OCI-LY1 (cell line): ENCODE data around the gene MROH2B.

ENCODE experiments used
- H2AFZ ChIP-seq: fragments of 200-600 bp; sonication (generic), shearing (Covaris generic); 2 replicates; pipeline ENCODE4 v1.6.0; 2014; ENCODE audit warnings: antibody characterized with exemption, mild to moderate bottlenecking, low read length
- H3F3A ChIP-seq: fragments of 200-600 bp; sonication (generic), shearing (Covaris generic); 2 replicates; pipeline ENCODE4 v1.6.0; 2014; ENCODE audit warnings: mild to moderate bottlenecking, antibody characterized with exemption, low read length, moderate library complexity; ENCODE audit not compliant: insufficient read depth
- H3K27ac ChIP-seq: fragments of 200-600 bp; sonication (generic); 2 replicates; pipeline ENCODE4 v1.5.1; 2014; ENCODE audit warnings: low read length, mixed run types, mild to moderate bottlenecking, low read depth; ENCODE audit not compliant: poor library complexity, severe bottlenecking
- H3K27me3 ChIP-seq: fragments of 200-600 bp; sonication (generic); 2 replicates; pipeline ENCODE4 v1.6.0; 2014; ENCODE audit warnings: antibody characterized with exemption, mild to moderate bottlenecking, low read length, moderate library complexity; ENCODE audit not compliant: insufficient read depth
- H3K36me3 ChIP-seq: fragments of 200-600 bp; sonication (generic); 2 replicates; pipeline ENCODE4 v1.6.1; 2014; ENCODE audit warnings: mild to moderate bottlenecking, antibody characterized with exemption, low read length, moderate library complexity, mixed read lengths; ENCODE audit not compliant: insufficient read depth
- H3K4me1 ChIP-seq: fragments of 200-600 bp; sonication (generic); 2 replicates; pipeline ENCODE4 v1.5.1; 2014; ENCODE audit warnings: mild to moderate bottlenecking, low read length, moderate library complexity; ENCODE audit not compliant: insufficient read depth, severe bottlenecking
- H3K4me2 ChIP-seq: fragments of 200-600 bp; sonication (generic), shearing (Covaris generic); 2 replicates; pipeline ENCODE4 v1.6.1; 2014; ENCODE audit warnings: low read length
- H3K4me3 ChIP-seq: fragments of 200-600 bp; sonication (generic); 2 replicates; pipeline ENCODE4 v1.5.1; 2014; ENCODE audit warnings: low read length, low read depth, mild to moderate bottlenecking, mixed read lengths; ENCODE audit not compliant: poor library complexity, severe bottlenecking
- H3K79me2 ChIP-seq: fragments of 200-600 bp; shearing (Covaris generic); 2 replicates; pipeline ENCODE4 v1.6.1; 2016; ENCODE audit warnings: mixed run types, low read length, mixed read lengths; ENCODE audit not compliant: insufficient read depth
- H3K9ac ChIP-seq: fragments of 200-600 bp; sonication (generic), shearing (Covaris generic); 2 replicates; pipeline ENCODE4 v1.6.1; 2014; ENCODE audit warnings: mild to moderate bottlenecking, low read length, mixed read lengths
- H3K9me2 ChIP-seq: fragments of 200-600 bp; sonication (generic), shearing (Covaris generic); 2 replicates; pipeline ENCODE4 v1.6.1; 2014; ENCODE audit warnings: low read depth, mild to moderate bottlenecking, low read length, mixed read lengths
- H3K9me3 ChIP-seq: fragments of 200-600 bp; shearing (Covaris generic); 2 replicates; pipeline ENCODE4 v1.6.1; 2014; ENCODE audit warnings: low read length, mixed read lengths
- H4K20me1 ChIP-seq: fragments of 200-600 bp; sonication (generic), shearing (Covaris generic); 2 replicates; pipeline ENCODE4 v1.6.0; 2016; ENCODE audit warnings: mild to moderate bottlenecking, low read length; ENCODE audit not compliant: insufficient read depth
- EZH2 ChIP-seq: fragments of 200-600 bp; sonication (generic), shearing (Covaris generic); IDR thresholded peaks from 2 replicates; pipeline ENCODE4 v1.8.0; 2017; ENCODE audit warnings: borderline replicate concordance, mixed run types, mild to moderate bottlenecking, antibody characterized with exemption, low read length, moderate library complexity, mixed read lengths
- TF ChIP-seq, protein P1 (sequence below): fragments of 200-600 bp; sonication (generic), shearing (Covaris generic); IDR thresholded peaks from 2 replicates; pipeline ENCODE4 v1.5.1; 2017; ENCODE audit warnings: mild to moderate bottlenecking, antibody characterized with exemption, low read length, moderate library complexity, mixed read lengths

MROH2B gene

DNA sequence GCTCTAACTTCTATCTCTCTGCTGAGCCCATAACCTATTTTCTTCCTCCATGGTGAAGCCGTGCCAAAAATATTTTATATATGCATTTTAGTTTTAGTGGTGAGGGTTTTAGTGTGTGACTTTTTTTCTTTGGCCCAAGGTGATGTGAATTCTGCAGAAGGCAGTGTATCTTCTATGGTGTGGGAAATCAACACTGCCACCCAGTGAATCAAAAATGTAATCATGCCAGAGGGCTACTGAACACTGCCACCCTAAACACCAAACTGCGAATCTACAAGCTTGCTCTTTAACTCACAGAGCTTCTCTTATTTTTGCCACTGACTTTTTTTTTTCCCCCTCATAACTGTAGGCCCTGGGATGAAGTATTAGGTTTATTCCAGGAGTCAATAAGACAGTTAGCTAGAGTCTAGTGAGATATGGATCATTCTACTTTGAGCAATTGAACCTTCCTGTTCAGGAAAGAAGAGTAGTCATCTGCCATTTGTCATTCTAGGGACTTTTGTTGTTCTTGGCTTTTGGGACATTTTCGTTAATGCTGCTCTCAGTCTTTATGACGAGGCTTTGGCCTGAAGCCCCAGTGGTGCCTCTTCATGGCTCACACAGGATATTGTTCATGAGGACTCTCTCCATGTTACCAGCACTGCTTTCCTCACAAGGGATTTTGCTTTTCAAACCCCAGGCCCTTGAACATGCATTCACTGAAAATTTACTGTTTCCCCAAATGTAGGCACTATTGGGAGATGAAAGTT, 108.8 kb downstream of the MROH2B start:
- H3K4me2 ChIP-seq = no peak overlapping the region
- H3K9me3 ChIP-seq = no peaks in the 10 kb centered on the region; the same call in 1 of the 2 replicates
- no peak overlapping the region for H2AFZ ChIP-seq
- no peak overlapping the region for H3K27ac ChIP-seq
- TF ChIP-seq, protein P1, sequence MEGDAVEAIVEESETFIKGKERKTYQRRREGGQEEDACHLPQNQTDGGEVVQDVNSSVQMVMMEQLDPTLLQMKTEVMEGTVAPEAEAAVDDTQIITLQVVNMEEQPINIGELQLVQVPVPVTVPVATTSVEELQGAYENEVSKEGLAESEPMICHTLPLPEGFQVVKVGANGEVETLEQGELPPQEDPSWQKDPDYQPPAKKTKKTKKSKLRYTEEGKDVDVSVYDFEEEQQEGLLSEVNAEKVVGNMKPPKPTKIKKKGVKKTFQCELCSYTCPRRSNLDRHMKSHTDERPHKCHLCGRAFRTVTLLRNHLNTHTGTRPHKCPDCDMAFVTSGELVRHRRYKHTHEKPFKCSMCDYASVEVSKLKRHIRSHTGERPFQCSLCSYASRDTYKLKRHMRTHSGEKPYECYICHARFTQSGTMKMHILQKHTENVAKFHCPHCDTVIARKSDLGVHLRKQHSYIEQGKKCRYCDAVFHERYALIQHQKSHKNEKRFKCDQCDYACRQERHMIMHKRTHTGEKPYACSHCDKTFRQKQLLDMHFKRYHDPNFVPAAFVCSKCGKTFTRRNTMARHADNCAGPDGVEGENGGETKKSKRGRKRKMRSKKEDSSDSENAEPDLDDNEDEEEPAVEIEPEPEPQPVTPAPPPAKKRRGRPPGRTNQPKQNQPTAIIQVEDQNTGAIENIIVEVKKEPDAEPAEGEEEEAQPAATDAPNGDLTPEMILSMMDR = no peak
- no peak for TF ChIP-seq EZH2
- H3K79me2 ChIP-seq = no peaks in the 10 kb centered on the region
- H3K9ac ChIP-seq = no peak overlapping the region
- H3F3A ChIP-seq = no peaks in the 10 kb centered on the region
- H3K9me2 ChIP-seq = no peaks in the 10 kb centered on the region
- no peaks in the 10 kb centered on the region for H3K4me1 ChIP-seq
- no peaks in the 10 kb centered on the region; the same call in 1 of the 2 replicates for H3K27me3 ChIP-seq
- no peaks in the 10 kb centered on the region for H4K20me1 ChIP-seq
- H3K4me3 ChIP-seq = no peak overlapping the region
- no peaks in the 10 kb centered on the region for H3K36me3 ChIP-seq

DNA sequence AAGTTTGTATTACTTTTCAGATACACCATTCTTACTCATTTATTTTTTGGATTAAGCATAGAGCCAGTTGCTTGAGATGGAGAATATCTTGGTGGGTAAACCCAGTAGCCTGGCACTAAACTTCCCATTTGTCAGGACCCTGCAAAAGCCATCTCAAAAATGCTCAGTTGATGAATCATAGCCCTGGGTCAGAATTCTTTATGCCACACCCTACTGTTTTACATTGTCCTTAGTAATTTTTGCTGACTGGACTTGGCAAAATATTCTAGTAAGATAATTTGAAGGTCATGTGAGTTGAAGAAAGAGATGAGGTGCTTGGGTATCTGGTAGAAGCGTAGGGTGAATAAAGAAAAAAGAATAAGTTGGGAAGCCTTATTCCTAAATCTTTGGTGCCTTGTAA, 111.1 kb downstream of the MROH2B start:
- Histone ChIP-seq H3K27ac (no peak overlapping the region), H3K27me3 (no peaks in the 10 kb centered on the region; the same call in 1 of the 2 replicates), H4K20me1 (no peaks in the 10 kb centered on the region), H3K79me2 (no peaks in the 10 kb centered on the region), H3K4me2 (no peak overlapping the region), H3K36me3 (no peaks in the 10 kb centered on the region), H2AFZ (no peak overlapping the region), H3K9me2 (no peaks in the 10 kb centered on the region), H3K4me1 (no peaks in the 10 kb centered on the region), H3F3A (no peaks in the 10 kb centered on the region), H3K9me3 (no peaks in the 10 kb centered on the region; the same call in 1 of the 2 replicates), H3K9ac (no peak overlapping the region), H3K4me3 (no peak overlapping the region)
- TF ChIP-seq, protein P1 = no peak
- TF ChIP-seq EZH2 = no peak

DNA sequence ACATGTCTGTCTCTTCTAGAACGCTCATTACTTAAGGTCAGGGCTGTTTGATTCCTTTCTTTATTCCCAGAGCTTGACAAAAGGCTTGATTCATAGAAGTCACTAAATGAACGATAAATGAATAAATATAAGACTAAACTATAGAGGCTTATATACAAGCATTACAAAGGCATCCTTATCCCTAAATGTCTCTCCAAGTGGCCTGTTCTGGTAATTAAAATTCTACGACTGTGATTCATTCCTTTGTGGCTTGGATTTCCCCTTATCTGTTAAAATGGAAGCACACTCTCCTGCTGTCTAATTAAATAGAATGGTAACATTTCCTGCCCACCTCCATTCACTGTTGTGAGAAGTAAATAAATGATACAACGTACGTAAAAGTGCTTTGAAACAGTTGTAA, 112.3 kb downstream of the MROH2B start:
- no peaks in the 10 kb centered on the region for H3K36me3 ChIP-seq
- H3K27ac ChIP-seq = no peak overlapping the region
- no peaks in the 10 kb centered on the region for H3K9me2 ChIP-seq
- no peak for TF ChIP-seq EZH2
- TF ChIP-seq, protein P1 = no peak
- no peak overlapping the region for H3K9ac ChIP-seq
- no peak overlapping the region for H3K4me2 ChIP-seq
- no peaks in the 10 kb centered on the region for H3F3A ChIP-seq
- H3K9me3 ChIP-seq = no peaks in the 10 kb centered on the region; the same call in 1 of the 2 replicates
- H3K4me3 ChIP-seq = no peak overlapping the region
- no peaks in the 10 kb centered on the region for H3K4me1 ChIP-seq
- H4K20me1 ChIP-seq = no peaks in the 10 kb centered on the region
- H2AFZ ChIP-seq = no peak overlapping the region
- no peaks in the 10 kb centered on the region; the same call in 1 of the 2 replicates for H3K27me3 ChIP-seq
- H3K79me2 ChIP-seq = no peaks in the 10 kb centered on the region
